GM06990 (cell line): ENCODE results near the gene ANO1.

ENCODE experiments used
- DNase-seq: peaks from one replicate; pipeline ENCODE4 v3.0.0-alpha.2; 2011; ENCODE audit not compliant: insufficient read length; ENCODE audit errors: extremely low read depth
- H3K27me3 ChIP-seq: replicated peaks from 2 replicates; pipeline ENCODE4 v1.6.0; 2011; ENCODE audit warnings: low read length; ENCODE audit not compliant: control insufficient read depth, insufficient read depth
- H3K36me3 ChIP-seq: 2 replicates; pipeline ENCODE4 v1.5.1; 2011; ENCODE audit warnings: low read length; ENCODE audit not compliant: control insufficient read depth, insufficient read depth
- H3K4me3 ChIP-seq: replicated peaks from 2 replicates; pipeline ENCODE4 v1.5.1; 2011; ENCODE audit warnings: low read depth, mild to moderate bottlenecking, control low read depth, low read length
- CTCF ChIP-seq: IDR thresholded peaks from 2 replicates; pipeline ENCODE4 v1.5.1; 2011; ENCODE audit warnings: low read length, control low read depth, mild to moderate bottlenecking, inconsistent platforms; ENCODE audit not compliant: insufficient read depth, poor library complexity, severe bottlenecking

ANO1 gene

GRCh38 chr11:70139785-70140410 lies 61.8 kb downstream of the ANO1 start:
- H3K4me3 ChIP-seq, result no peak overlapping the region
- H3K36me3 ChIP-seq, result no peaks in the 10 kb centered on the region
- TF ChIP-seq CTCF, result no peak
- H3K27me3 ChIP-seq, result no peaks in the 10 kb centered on the region
- DNase-seq, result no peak

GRCh38 chr11:70140711-70141485 lies 62.8 kb downstream of the ANO1 start:
- H3K27me3 ChIP-seq, result no peaks in the 10 kb centered on the region
- H3K36me3 ChIP-seq, result no peaks in the 10 kb centered on the region
- no peak for DNase-seq
- TF ChIP-seq CTCF, result no peak
- H3K4me3 ChIP-seq, result no peak overlapping the region

GRCh38 chr11:70141486-70142220 lies 63.5 kb downstream of the ANO1 start:
- TF ChIP-seq CTCF, result no peak
- H3K4me3 ChIP-seq, result no peak overlapping the region
- DNase-seq, result no peak
- H3K27me3 ChIP-seq, result no peaks in the 10 kb centered on the region
- H3K36me3 ChIP-seq, result no peaks in the 10 kb centered on the region

GRCh38 chr11:70142221-70142875 lies 64.2 kb downstream of the ANO1 start:
- no peaks in the 10 kb centered on the region for H3K36me3 ChIP-seq
- no peak for TF ChIP-seq CTCF
- no peaks in the 10 kb centered on the region for H3K27me3 ChIP-seq
- H3K4me3 ChIP-seq, result no peak overlapping the region
- DNase-seq, result no peak

- no peak for TF ChIP-seq CTCF
- no peaks in the 10 kb centered on the region; the same call in 1 of the 2 replicates for H3K27me3 ChIP-seq
- no peak overlapping the region for H3K4me3 ChIP-seq
- H3K36me3 ChIP-seq, result no peaks in the 10 kb centered on the region
- no peak for DNase-seq
Measured at GRCh38 chr11:70144262-70144661, 66.1 kb downstream of the ANO1 start.
